ENCODE measurements around the gene MZT2B.
"Not testable (repeated sequence)": the region's sequence is repeated elsewhere in the genome, so short reads cannot be mapped to it uniquely, and the experiment has no call there.

GRCh38 chr2:130219147-130219546 lies 37.1 kb downstream of the MZT2B start:
- TF ChIP-seq ZNF561 (CRISPR knock-in tag; conservative IDR thresholded peaks at IDR 0.05); GABPA (tag; conservative IDR thresholded peaks at IDR 0.05; ENCODE audit: low read depth); TCF7 (IDR thresholded peaks at IDR 0.05; ENCODE audit: borderline replicate concordance); CTCF (IDR thresholded peaks at IDR 0.05 in 2 of 3, conservative IDR thresholded peaks at IDR 0.05 in 1 of 3; ENCODE audit: insufficient read depth in 2 of 3, low read depth in 1 of 3, low read length in 3 of 3); POLR2A (conservative IDR thresholded peaks at IDR 0.05); GMEB1 (CRISPR knock-in tag; IDR thresholded peaks at IDR 0.05); MEF2A (IDR thresholded peaks at IDR 0.05; ENCODE audit: control insufficient read depth, low read depth, low read length): not testable (repeated sequence)

Measured in K562 (cell line).